ENCODE data around the gene CADM2. TPM values are rescaled to one million over a fixed set of nuclear protein-coding genes. Genes with fewer than 3 reads are reported as not detected.

Gene CADM2
- total RNA-seq, 2 donors from 2014 or later: 8.9 to 11.6 TPM

GRCh38 chr3:85377115-85377514 lies 418.3 kb downstream of the CADM2 start:
- ATAC-seq (no peak), DNase-seq (no peak)
- intact Hi-C loops (cut with DNase I): no loop called here

DNA sequence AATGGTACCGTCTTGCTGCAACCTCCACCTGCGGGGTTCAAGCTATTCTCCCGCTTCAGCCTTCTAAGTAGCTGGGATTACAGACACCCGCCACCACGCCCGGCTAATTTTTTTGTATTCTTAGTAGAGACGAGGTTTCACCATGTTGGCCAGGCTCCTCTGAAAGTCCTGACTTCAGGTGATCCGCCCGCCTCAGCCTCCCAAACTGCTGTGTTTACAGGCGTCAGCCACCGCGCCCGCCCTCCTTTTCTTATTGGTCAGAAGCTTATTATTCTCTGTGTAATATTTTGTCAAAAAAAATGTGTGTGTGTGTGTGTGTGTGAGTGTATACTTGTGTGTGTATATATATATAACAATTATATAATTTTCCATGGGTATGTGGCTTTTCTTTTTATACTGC lies 425.6 kb downstream of the CADM2 start:
- no peak for ATAC-seq
- no peak for DNase-seq
- intact Hi-C loops (cut with DNase I): no loop called here

- intact Hi-C loops (cut with DNase I): no loop called here
- ATAC-seq (no peak), DNase-seq (no peak)
Observed at GRCh38 chr3:85387913-85388505, 429.2 kb downstream of the CADM2 start.

DNA sequence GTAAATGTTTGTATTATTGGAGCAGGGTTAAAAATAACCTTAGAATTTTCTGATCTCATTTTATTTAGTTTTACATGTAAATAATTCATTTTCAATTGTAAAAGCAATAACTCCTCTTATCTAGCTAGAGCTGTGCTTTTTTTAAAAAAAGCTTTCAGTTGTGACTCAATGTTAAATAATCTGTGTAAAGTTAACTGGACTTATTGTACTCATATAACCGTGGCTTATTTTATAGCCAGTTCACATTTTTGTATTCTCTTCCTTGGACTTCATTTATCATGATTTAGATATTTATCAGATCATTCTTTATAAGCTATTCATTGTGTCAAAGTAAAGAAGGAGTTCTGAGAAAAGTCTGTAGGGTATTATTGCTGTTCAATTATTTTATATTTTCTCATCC lies 435.6 kb downstream of the CADM2 start:
- ATAC-seq: no peak
- intact Hi-C loops (cut with DNase I): no loop called here
- DNase-seq: no peak

DNA sequence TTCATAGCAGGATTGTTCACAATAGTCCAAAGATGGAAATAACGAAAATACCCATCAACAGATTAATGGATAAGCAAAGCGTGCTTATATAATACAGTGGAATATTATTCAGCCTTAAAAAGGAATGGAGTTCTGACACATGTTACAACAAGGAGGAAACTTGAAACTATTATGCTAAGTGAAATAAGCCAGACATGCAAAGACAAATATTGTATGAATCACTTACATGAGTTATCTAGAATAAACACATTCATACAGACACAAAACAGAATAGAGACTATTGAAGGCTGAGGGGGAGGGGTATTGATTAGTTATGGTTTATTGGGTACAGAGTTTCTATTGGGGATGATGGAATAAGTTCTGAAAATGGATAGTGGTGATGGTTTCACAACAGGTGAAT lies 438.6 kb downstream of the CADM2 start:
- intact Hi-C loops (cut with DNase I): no loop called here
- no peak for ATAC-seq

DNA sequence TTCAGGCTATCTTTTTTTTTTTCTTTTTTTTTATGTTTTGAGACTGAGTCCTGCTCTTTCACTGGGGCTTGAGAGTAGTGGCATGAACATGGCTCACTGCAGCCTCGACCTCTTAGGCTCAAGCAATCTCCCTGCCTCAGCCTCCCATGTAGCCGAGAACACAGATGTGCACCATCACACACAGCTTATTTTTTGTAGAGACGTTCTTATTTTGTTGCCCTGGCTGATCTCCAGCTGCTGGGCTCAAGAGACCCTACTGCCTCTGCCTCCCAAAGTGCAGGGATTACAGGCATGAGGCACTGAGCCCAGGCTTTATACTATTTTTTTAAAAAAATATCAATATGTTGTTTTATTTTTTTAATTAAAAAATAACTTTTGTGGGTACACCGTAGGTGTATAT lies 467.3 kb downstream of the CADM2 start:
- no peak for DNase-seq
- ATAC-seq: no peak
- intact Hi-C loops (cut with DNase I): no loop called here

More for the DNA sequence above, 438.6 kb downstream of the CADM2 start:
- DNase-seq: no peak

DNA sequence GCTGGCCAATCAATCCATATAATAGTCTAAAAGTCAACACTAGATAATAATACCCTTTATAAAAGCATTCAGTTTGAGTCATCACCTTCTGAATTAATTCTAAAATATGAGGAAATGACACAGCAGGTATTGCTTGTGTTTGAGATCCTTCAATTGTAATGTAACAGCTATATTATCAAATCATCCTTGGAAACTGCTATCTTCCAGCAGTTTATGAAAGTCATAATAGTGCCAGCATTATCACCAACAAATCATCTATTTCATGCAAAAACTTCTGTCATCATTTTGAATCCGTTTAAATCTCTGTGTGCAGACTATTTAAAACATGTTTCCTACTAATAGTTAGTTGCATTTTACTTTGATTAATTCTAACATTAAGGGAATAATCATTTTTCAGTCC lies 468.7 kb downstream of the CADM2 start:
- intact Hi-C loops (cut with DNase I): no loop called here
- DNase-seq (no peak), ATAC-seq (no peak)

GRCh38 chr3:85432081-85432480 lies 473.3 kb downstream of the CADM2 start:
- DNase-seq (no peak), ATAC-seq (no peak)

DNA sequence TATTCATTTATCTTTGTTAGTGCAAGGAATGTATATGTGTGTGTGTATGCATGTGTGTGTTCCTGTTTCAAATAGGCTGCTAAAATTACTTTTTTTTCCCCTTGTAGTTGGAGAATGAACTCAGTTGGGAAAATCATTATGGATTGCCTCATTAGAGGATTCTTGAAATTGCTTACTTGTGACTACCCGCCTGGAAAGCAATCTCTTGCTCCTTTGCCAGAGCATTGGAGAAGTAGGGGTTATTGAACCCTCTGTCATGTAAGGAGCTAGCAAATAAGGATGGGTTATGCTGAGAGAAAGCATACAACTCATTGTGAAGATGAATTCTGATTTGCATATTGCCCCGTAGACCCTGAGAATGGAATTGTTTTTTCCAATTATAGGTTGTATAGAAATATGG lies 474.5 kb downstream of the CADM2 start:
- no peak for ATAC-seq
- intact Hi-C loops (cut with DNase I): no loop called here
- DNase-seq: no peak

More at GRCh38 chr3:85432081-85432480, 473.3 kb downstream of the CADM2 start:
- intact Hi-C loops (cut with DNase I): no loop called here

GRCh38 chr3:85455561-85456200 lies 496.9 kb downstream of the CADM2 start:
- intact Hi-C loops (cut with DNase I): no loop called here
- ATAC-seq: no peak
- no peak for DNase-seq

- ATAC-seq (no peak), DNase-seq (no peak)
- intact Hi-C loops (cut with DNase I): no loop called here
Observed at GRCh38 chr3:85474241-85474640, 515.5 kb downstream of the CADM2 start.

DNA sequence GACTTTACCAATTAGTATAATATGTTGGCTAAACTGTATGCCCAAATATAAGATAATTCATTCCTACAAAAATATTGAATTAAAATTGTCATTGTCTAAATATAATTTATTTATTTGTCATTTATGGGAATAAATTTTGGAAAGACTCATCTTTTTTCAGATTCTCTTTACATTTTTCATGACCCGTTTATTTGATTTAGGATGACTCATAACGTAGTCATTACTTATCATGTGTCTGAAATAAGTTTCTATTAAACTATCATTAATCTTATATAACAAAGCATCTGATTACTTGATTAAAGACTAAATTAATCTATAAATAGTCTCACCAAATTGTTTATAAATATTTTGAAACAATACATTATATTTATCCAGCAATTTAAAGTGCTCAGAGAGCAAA lies 516.6 kb downstream of the CADM2 start:
- intact Hi-C loops (cut with DNase I): no loop called here

GRCh38 chr3:85476891-85477495 lies 518.2 kb downstream of the CADM2 start:
- intact Hi-C loops (cut with DNase I): no loop called here
- DNase-seq (no peak), ATAC-seq (peak in 1 of 2 donors; percentile 19)

More for the DNA sequence above, 516.6 kb downstream of the CADM2 start:
- ATAC-seq (no peak), DNase-seq (no peak)

DNA sequence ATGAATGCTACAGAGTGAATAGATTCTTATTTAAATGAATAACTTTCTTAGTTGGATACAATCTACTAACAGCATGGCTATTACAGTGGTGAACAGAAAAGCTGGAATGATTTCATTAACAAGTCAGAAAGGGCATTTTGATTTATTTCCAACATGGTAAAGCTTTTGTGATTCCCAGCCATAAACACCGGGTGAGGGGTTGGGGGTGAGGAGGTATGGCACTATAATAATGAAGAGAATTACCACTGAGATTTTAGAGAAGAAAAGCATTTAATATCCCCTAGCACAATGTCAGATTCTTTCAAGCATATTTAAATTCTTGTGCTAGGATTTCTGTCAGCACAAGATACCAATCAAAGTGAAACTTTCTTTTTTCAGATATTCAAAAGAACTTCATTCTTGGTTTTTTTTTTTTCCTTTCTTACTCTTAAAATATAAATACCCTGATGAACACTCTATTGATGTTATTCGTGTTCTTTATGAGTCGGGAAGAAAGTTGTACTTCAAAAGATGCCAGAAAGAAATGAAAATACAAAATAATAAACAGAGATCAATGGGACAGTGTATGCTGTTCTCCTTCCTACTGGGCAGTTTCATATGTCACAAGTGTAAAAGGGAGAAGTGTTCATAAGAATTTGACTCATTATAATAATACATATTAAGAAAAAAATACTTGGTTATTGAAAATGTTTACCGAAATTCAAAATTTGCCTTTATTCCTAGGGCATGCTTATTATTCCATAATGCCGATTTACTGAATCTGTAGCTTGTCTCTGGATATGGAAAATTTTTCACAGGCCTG lies 522.8 kb downstream of the CADM2 start:
- intact Hi-C loops (cut with DNase I): no loop called here
- no peak for DNase-seq
- no peak for ATAC-seq

- ATAC-seq: no peak
- intact Hi-C loops (cut with DNase I): no loop called here
- DNase-seq: no peak
Observed at GRCh38 chr3:85482213-85482490, 523.4 kb downstream of the CADM2 start.

DNA sequence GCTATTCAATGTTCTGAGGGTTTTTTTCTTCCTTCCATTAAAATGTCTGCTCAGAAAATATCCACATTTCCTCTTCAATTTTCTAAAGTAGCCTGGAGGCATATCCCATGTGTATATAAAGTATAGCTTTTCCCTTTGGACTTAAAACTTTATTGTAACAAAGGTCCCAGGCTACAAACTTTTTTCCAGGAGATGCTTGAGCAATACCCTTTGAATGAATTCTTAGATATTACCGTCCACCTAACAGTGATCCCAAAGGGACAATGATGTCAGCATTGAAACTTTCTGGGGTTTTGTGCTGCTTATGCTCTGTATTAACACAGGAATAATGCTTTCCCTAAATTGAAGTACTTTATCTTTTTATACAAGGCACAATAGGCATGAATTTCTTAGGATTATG lies 525.2 kb downstream of the CADM2 start:
- DNase-seq: no peak
- no peak for ATAC-seq
- intact Hi-C loops (cut with DNase I): no loop called here

- intact Hi-C loops (cut with DNase I): no loop called here
- DNase-seq: no peak
- no peak for ATAC-seq
Observed at GRCh38 chr3:85487375-85487774, 528.6 kb downstream of the CADM2 start.

GRCh38 chr3:85495602-85496001 lies 536.8 kb downstream of the CADM2 start:
- intact Hi-C loops (cut with DNase I): no loop called here
- no peak for DNase-seq
- no peak for ATAC-seq

DNA sequence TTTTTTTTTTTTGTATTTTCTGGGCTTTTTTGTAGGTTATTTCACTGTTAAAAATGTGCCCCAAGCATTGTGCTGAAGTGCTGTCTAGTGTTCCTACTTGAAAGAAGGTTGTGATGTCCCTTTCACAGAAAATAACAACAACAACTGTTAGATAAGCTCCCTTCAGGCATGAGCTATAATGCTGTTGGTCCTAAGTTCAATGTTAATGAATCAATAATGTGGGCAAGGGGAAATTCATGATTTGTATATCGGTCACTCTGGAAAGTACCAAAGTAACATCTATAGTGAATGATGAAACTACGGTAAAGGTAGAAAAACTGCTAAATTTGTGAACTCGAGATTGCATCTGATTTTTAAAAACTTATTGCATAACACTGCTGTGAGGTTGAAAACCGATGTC lies 539.4 kb downstream of the CADM2 start:
- DNase-seq (no peak), ATAC-seq (no peak)
- intact Hi-C loops (cut with DNase I): no loop called here

- DNase-seq (no peak), ATAC-seq (no peak)
- intact Hi-C loops (cut with DNase I): no loop called here
Observed at GRCh38 chr3:85502148-85502875, 543.5 kb downstream of the CADM2 start.
